Neural cell (in vitro differentiated cells): Measurements from ENCODE around the gene KIAA0513.

Experiments used
- CTCF ChIP-seq: fragments of 450-650 bp; IDR thresholded peaks from 2 replicates; pipeline ENCODE4 v1.5.1; 2014; ENCODE audit warnings: antibody characterized with exemption, mild to moderate bottlenecking, moderate library complexity; ENCODE audit not compliant: poor library complexity, severe bottlenecking
- EP300 ChIP-seq: fragments of 450-650 bp; conservative IDR thresholded peaks from 2 replicates; pipeline ENCODE4 v1.6.1; 2014; ENCODE audit warnings: antibody characterized with exemption, mild to moderate bottlenecking, moderate library complexity; ENCODE audit not compliant: poor library complexity, severe bottlenecking
- POLR2AphosphoS5 ChIP-seq: IDR thresholded peaks from 2 replicates; pipeline ENCODE4 v1.6.1; 2012
- RAD21 ChIP-seq: fragments of 450-650 bp; conservative IDR thresholded peaks from 2 replicates; pipeline ENCODE4 v1.6.1; 2014; ENCODE audit warnings: antibody characterized with exemption, mild to moderate bottlenecking, moderate library complexity

- TF ChIP-seq CTCF (no peak), POLR2AphosphoS5 (no peak), EP300 (no peak), RAD21 (no peak)
These were observed 110.7 kb downstream of the KIAA0513 start for GRCh38 chr16:85138073-85138824.
